Thyroid gland (tissue), 4 donors: ENCODE results near the gene HESX1.

Source experiments
- CTCF ChIP-seq, 6 experiments: fragments of 200-600 bp in 3 of 6; fragments of 450-650 bp in 3 of 6; sonication (generic) in 3 of 6; IDR thresholded peaks; one replicate each; pipeline ENCODE4 v1.5.1; 2016 to 2019; ENCODE audit warnings: antibody characterized with exemption in 6 of 6, mild to moderate bottlenecking in 2 of 6, inconsistent platforms in 1 of 6, moderate library complexity in 1 of 6
- POLR2A ChIP-seq, 2 donors: fragments of 450-650 bp; IDR thresholded peaks; one replicate each; pipeline ENCODE4 v1.6.1; 2017; ENCODE audit warnings: antibody characterized with exemption in 2 of 2, mild to moderate bottlenecking in 2 of 2, moderate library complexity in 1 of 2

- TF ChIP-seq CTCF (IDR thresholded peaks at IDR 0.05) = no peak
- TF ChIP-seq POLR2A (IDR thresholded peaks at IDR 0.05) = no peak
These were observed 49.6 kb downstream of the HESX1 start for GRCh38 chr3:57150113-57150581.
